PC-9 (cell line): ENCODE results near the gene KATNB1. TPM values are rescaled to one million over a fixed set of nuclear protein-coding genes. Genes with fewer than 3 reads are reported as not detected.

Source experiments
- BruUV-seq: library from RNA; stranded (reverse); fragments of 400-500 nt; replicated peaks from 2 replicates; lab custom pipeline; 2021; lab: Mats Ljungman, UMichigan
- CTCF ChIA-PET: fragments of 300-600 bp; sonication (Branson Sonifier 250); formaldehyde crosslinking; loops from one replicate; lab custom pipeline; 2022; ENCODE audit warnings: antibody characterized with exemption; lab: Charles Lee
- POLR2A ChIA-PET: fragments of 300-600 bp; sonication (Branson Sonifier 250); formaldehyde crosslinking; loops from one replicate; lab custom pipeline; 2022; ENCODE audit warnings: antibody characterized with exemption; ENCODE audit not compliant: unreplicated experiment; lab: Charles Lee
- DNase-seq, 2 experiments: peaks; one replicate each; pipeline versions ENCODE4 v3.0.0 to v3.0.0-alpha.2; 2015 to 2022; ENCODE audit warnings: mixed read lengths in 1 of 2
- H2AFZ ChIP-seq: fragments of 200-600 bp; sonication (generic); 2 replicates; pipeline ENCODE4 v1.8.1; 2017; ENCODE audit warnings: antibody characterized with exemption
- H3F3A ChIP-seq: fragments of 200-600 bp; sonication (generic); 2 replicates; pipeline ENCODE4 v1.8.1; 2017; ENCODE audit warnings: antibody characterized with exemption, mild to moderate bottlenecking, low read depth; ENCODE audit not compliant: insufficient read depth
- H3K27ac ChIP-seq: fragments of 200-600 bp; sonication (generic); 2 replicates; pipeline ENCODE4 v1.6.1; 2016; ENCODE audit warnings: mixed run types
- H3K27me3 ChIP-seq: fragments of 200-600 bp; sonication (generic); 2 replicates; pipeline ENCODE4 v1.6.1; 2016; ENCODE audit warnings: low read depth, mixed run types; ENCODE audit not compliant: insufficient read depth
- H3K36me3 ChIP-seq: fragments of 200-600 bp; sonication (generic); 2 replicates; pipeline ENCODE4 v1.6.1; 2016; ENCODE audit warnings: low read depth, mixed run types
- H3K4me1 ChIP-seq: fragments of 200-600 bp; sonication (generic); replicated peaks from 2 replicates; pipeline ENCODE4 v1.6.1; 2016; ENCODE audit warnings: mixed run types; ENCODE audit not compliant: insufficient read depth
- H3K4me2 ChIP-seq: fragments of 200-600 bp; sonication (generic); 2 replicates; pipeline ENCODE4 v1.6.1; 2017; ENCODE audit warnings: mixed run types
- H3K4me3 ChIP-seq: fragments of 200-600 bp; sonication (generic); 2 replicates; pipeline ENCODE4 v1.6.1; 2016; ENCODE audit warnings: mixed run types
- H3K79me2 ChIP-seq: fragments of 200-600 bp; sonication (generic); 2 replicates; pipeline ENCODE4 v1.6.1; 2017; ENCODE audit warnings: low read depth, mixed run types
- H3K9me2 ChIP-seq: fragments of 200-600 bp; sonication (generic); 2 replicates; pipeline ENCODE4 v1.8.1; 2017; ENCODE audit warnings: mild to moderate bottlenecking; ENCODE audit not compliant: insufficient read depth
- H3K9me3 ChIP-seq: fragments of 200-600 bp; sonication (generic); 2 replicates; pipeline ENCODE4 v1.8.1; 2016; ENCODE audit warnings: low read depth; ENCODE audit not compliant: insufficient read depth
- H4K20me1 ChIP-seq: fragments of 200-600 bp; sonication (generic); 2 replicates; pipeline ENCODE4 v1.8.1; 2017; ENCODE audit not compliant: insufficient read depth
- EZH2 ChIP-seq: fragments of 200-600 bp; sonication (generic); IDR thresholded peaks from 2 replicates; pipeline ENCODE4 v1.8.0; 2017; ENCODE audit warnings: antibody characterized with exemption, low read depth
- intact Hi-C: fragments of 100-400 bp; cut with micrococcal nuclease; formaldehyde crosslinking; loops from one replicate; pipeline ENCODE4 v1.10.0; 2022; ENCODE audit not compliant: unreplicated experiment
- total RNA-seq: library from RNA; stranded (reverse); gene quantifications from 2 replicates; pipeline ENCODE4 v1.2.3, GENCODE V29; 2021
- TF ChIP-seq, protein P1 (sequence below): fragments of 200-600 bp; sonication (generic); conservative IDR thresholded peaks from 2 replicates; pipeline ENCODE4 v1.6.1; 2017; ENCODE audit warnings: mixed run types, antibody characterized with exemption, mild to moderate bottlenecking, moderate library complexity

The KATNB1 gene
- total RNA-seq, 1 experiment from 2014 or later, result 27.7 TPM

DNA sequence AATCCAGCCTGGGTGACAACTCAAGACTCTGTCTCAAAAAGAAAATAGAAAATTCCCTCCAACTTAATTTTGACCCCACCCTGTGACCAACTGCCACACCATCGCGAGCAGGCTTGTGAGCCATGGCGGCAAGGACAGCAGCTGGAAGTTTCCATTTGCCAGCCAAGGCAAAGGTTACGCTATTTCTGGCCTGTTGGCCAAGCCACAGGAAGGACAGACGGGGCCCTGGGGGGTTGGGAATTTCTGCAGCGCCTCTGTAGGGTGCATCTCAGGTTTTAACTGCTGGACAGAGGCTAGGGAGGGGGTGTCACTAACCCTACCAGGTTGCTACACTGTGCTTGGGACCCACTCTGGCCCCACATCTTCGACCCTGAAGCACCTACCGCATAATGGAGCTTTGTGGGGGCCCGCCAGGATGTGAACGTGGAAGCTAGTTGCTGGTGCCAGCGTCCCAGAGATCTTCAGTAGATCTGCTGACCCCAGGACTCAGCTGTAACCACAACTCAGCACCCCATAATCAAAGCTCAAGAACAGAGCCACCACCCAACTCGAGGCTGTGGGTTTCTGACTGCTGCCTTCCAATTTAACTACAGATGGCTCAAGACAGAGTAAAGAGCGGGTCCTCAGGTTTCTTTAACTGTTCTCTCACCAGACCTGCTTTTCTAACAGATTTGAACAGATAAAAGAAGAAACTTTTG is 55.8 kb downstream of the KATNB1 start:
- H3K4me2 ChIP-seq, result no peak overlapping the region
- BruUV-seq, result no TSS peak
- H3K9me3 ChIP-seq, result no peaks in the 10 kb centered on the region
- H3K4me3 ChIP-seq, result no peak overlapping the region
- H3K27ac ChIP-seq, result no peak overlapping the region
- CTCF ChIA-PET, result no interaction called here
- no peaks in the 10 kb centered on the region for H4K20me1 ChIP-seq
- peaks cover 14% of the 10 kb centered on the region; the same call in 1 of the 2 replicates for H3F3A ChIP-seq
- no peaks in the 10 kb centered on the region for H3K27me3 ChIP-seq
- no peak overlapping the region for H2AFZ ChIP-seq
- peaks cover 14% of the 10 kb centered on the region for H3K79me2 ChIP-seq
- peaks cover 17% of the 10 kb centered on the region for H3K36me3 ChIP-seq
- intact Hi-C loops, result no loop called here
- H3K9me2 ChIP-seq, result no peaks in the 10 kb centered on the region
- peaks cover 16% of the 10 kb centered on the region for H3K4me1 ChIP-seq
- POLR2A ChIA-PET, result no interaction called here
- TF ChIP-seq, protein P1, sequence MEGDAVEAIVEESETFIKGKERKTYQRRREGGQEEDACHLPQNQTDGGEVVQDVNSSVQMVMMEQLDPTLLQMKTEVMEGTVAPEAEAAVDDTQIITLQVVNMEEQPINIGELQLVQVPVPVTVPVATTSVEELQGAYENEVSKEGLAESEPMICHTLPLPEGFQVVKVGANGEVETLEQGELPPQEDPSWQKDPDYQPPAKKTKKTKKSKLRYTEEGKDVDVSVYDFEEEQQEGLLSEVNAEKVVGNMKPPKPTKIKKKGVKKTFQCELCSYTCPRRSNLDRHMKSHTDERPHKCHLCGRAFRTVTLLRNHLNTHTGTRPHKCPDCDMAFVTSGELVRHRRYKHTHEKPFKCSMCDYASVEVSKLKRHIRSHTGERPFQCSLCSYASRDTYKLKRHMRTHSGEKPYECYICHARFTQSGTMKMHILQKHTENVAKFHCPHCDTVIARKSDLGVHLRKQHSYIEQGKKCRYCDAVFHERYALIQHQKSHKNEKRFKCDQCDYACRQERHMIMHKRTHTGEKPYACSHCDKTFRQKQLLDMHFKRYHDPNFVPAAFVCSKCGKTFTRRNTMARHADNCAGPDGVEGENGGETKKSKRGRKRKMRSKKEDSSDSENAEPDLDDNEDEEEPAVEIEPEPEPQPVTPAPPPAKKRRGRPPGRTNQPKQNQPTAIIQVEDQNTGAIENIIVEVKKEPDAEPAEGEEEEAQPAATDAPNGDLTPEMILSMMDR, result no peak
- no peak for TF ChIP-seq EZH2
- DNase-seq, result no peak

DNA sequence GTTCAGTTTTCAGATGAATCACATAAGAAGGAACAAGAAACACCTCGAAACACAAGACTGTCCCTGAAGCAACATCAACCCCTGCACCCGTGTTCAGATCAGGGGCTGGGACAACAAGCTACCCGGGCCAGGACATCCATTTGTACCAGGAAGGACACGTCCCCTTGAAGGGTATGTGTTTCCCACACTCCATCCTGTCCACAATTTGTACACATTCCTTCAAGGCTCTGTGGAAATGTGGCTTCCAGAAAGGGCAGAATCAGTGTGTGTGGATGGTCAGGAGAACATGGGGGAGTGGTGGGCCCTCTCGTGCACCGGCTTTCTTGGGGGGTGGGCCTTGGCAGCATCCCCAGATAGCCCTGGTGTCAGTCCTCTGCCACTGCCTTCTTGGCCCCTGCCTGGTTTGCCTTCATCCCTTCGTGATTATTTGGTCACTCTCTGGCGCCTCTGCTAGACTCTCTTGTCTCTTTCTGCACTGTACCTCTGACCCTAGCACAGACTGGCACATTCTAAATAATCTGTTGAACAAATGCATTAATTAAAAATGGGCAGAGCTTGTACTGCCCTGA is 56.4 kb downstream of the KATNB1 start:
- POLR2A ChIA-PET, result no interaction called here
- H3K4me2 ChIP-seq, result no peak overlapping the region
- CTCF ChIA-PET, result no interaction called here
- intact Hi-C loops, result no loop called here
- H3K4me1 ChIP-seq, result peaks cover 22% of the 10 kb centered on the region
- peaks cover 20% of the 10 kb centered on the region for H3F3A ChIP-seq
- TF ChIP-seq, protein P1, result no peak
- TF ChIP-seq EZH2, result no peak
- no TSS peak for BruUV-seq
- H3K9me3 ChIP-seq, result no peaks in the 10 kb centered on the region
- DNase-seq, result no peak
- H3K36me3 ChIP-seq, result peaks cover 23% of the 10 kb centered on the region
- no peak overlapping the region for H2AFZ ChIP-seq
- H3K9me2 ChIP-seq, result no peaks in the 10 kb centered on the region
- no peaks in the 10 kb centered on the region for H3K27me3 ChIP-seq
- no peak overlapping the region for H3K27ac ChIP-seq
- no peaks in the 10 kb centered on the region for H4K20me1 ChIP-seq
- H3K79me2 ChIP-seq, result peaks cover 21% of the 10 kb centered on the region
- H3K4me3 ChIP-seq, result no peak overlapping the region

DNA sequence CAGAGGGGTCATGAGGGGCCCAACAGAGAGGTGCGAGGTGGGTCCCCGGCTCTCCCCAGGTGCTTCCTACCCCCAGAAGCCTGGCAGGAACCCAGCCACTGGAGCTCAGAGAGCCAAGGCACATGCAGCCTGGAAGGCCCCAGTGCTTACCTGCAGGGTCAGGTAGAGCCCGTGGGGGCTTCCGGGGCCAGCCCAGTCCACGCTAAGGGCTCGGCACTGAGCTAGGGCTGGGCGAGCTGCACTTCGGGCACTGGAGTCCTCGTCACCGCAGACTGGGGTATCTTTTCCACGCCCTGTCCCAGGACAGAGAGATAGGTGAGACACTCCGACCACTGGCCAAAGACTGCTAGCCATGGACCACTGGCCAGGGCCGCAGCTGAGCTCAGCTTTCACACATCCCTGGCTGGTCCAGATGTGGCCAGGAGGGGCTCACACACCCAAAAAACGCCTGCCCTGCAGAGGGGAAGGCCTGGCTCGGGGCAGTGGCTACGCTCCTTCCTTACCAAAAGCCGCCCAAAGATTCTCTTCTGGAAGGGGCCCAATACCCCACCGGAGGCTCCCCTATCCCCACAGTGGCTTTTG is 59.4 kb downstream of the KATNB1 start:
- peaks cover 47% of the 10 kb centered on the region for H3K4me1 ChIP-seq
- peak overlapping the region; percentile 100 for H3K4me2 ChIP-seq
- no peaks in the 10 kb centered on the region for H3K9me2 ChIP-seq
- no peak overlapping the region for H3K4me3 ChIP-seq
- H4K20me1 ChIP-seq, result no peaks in the 10 kb centered on the region
- H3F3A ChIP-seq, result peaks cover 30% of the 10 kb centered on the region
- ChIA-PET POLR2A (interaction anchor here (0.7 kb wide), 1 partner anchor 27 kb away, joined by 19 read pairs; no protein-coding TSS in a partner anchor), CTCF (interaction anchor here (0.7 to 1.3 kb wide), 5 partner anchors 31 to 77 kb away, joined by 3 to 6 read pairs (median 5); no protein-coding TSS in a partner anchor)
- H3K36me3 ChIP-seq, result peaks cover 25% of the 10 kb centered on the region
- H3K27me3 ChIP-seq, result no peaks in the 10 kb centered on the region
- TF ChIP-seq, protein P1, result no peak
- TF ChIP-seq EZH2, result no peak
- H3K9me3 ChIP-seq, result no peaks in the 10 kb centered on the region
- no peak overlapping the region for H2AFZ ChIP-seq
- intact Hi-C loops, result loop anchor here (1.0 kb wide), 1 partner anchor 68 kb away; no protein-coding TSS in a partner anchor
- BruUV-seq, result no TSS peak
- H3K79me2 ChIP-seq, result peaks cover 40% of the 10 kb centered on the region
- no peak for DNase-seq
- no peak overlapping the region for H3K27ac ChIP-seq
